ENCODE measurements around the gene ZNF670. TPM values are rescaled to one million over a fixed set of nuclear protein-coding genes. Genes with fewer than 3 reads are reported as not detected.
"Not testable (repeated sequence)": the region's sequence is repeated elsewhere in the genome, so short reads cannot be mapped to it uniquely, and the experiment has no call there.

Gene ZNF670
- 3.8 TPM for polyA plus RNA-seq (2012; ENCODE audit: insufficient read depth, insufficient read length, low read depth)

GRCh38 chr1:247078258-247079140, at the start of gene ZNF670:
Gene ZNF670 (minus strand): TSS chr1:247078811. CDS start chr1:247078596, 215 bp downstream.
- Histone ChIP-seq H3K36me3 (no peaks in the 10 kb centered on the region), H3K9me3 (no peaks in the 10 kb centered on the region), H3K4me3 (ENCODE audit: low read depth, low read length) (peak within 1 kb of the TSS; percentile 99), H3K4me1 (no peaks in the 10 kb centered on the region), H3K27me3 (no peaks in the 10 kb centered on the region)
- peak; percentile 98 for DNase-seq
- TF ChIP-seq CTCF (IDR thresholded peaks at IDR 0.05; ENCODE audit: low read depth, low read length), result peak; percentile 44

GRCh38 chr1:247127519-247128282, 49.1 kb upstream of the ZNF670 start:
- H3K4me1 ChIP-seq, DNase-seq, H3K9me3 ChIP-seq, H3K27me3 ChIP-seq: not testable (repeated sequence)
- peaks cover 15% of the 10 kb centered on the region for H3K36me3 ChIP-seq
- peak overlapping the region; percentile 55 for H3K4me3 ChIP-seq (ENCODE audit: low read depth, low read length)

GRCh38 chr1:247126601-247127000, 48.0 kb upstream of the ZNF670 start:
- not testable (repeated sequence) for H3K4me3 ChIP-seq (ENCODE audit: low read depth, low read length); DNase-seq; H3K9me3 ChIP-seq; H3K27me3 ChIP-seq; H3K4me1 ChIP-seq; H3K36me3 ChIP-seq

GRCh38 chr1:247126166-247126565, 47.6 kb upstream of the ZNF670 start:
- not testable (repeated sequence) for H3K4me3 ChIP-seq (ENCODE audit: low read depth, low read length); DNase-seq; H3K36me3 ChIP-seq; H3K4me1 ChIP-seq; H3K27me3 ChIP-seq; H3K9me3 ChIP-seq

- no peak for TF ChIP-seq CTCF (IDR thresholded peaks at IDR 0.05; ENCODE audit: low read depth, low read length)
- H3K4me1 ChIP-seq, result no peaks in the 10 kb centered on the region
- DNase-seq, result no peak
- no peak overlapping the region for H3K4me3 ChIP-seq (ENCODE audit: low read depth, low read length)
- H3K27me3 ChIP-seq, result no peaks in the 10 kb centered on the region
- H3K36me3 ChIP-seq, result no peaks in the 10 kb centered on the region
- H3K9me3 ChIP-seq, result no peaks in the 10 kb centered on the region
Observed at GRCh38 chr1:247121382-247121781, 42.8 kb upstream of the ZNF670 start.

- H3K4me1 ChIP-seq; H3K27me3 ChIP-seq; H3K36me3 ChIP-seq; H3K9me3 ChIP-seq; DNase-seq; H3K4me3 ChIP-seq (ENCODE audit: low read depth, low read length): not testable (repeated sequence)
Observed at GRCh38 chr1:247120408-247120668, 41.7 kb upstream of the ZNF670 start.

- no peak for DNase-seq
- Histone ChIP-seq H3K9me3 (no peaks in the 10 kb centered on the region; the same call in 1 of the 2 replicates), H3K27me3 (no peaks in the 10 kb centered on the region), H3K4me1 (no peaks in the 10 kb centered on the region), H3K36me3 (no peaks in the 10 kb centered on the region), H3K4me3 (ENCODE audit: low read depth, low read length) (no peak overlapping the region)
- TF ChIP-seq CTCF (IDR thresholded peaks at IDR 0.05; ENCODE audit: low read depth, low read length), result no peak
Observed at GRCh38 chr1:247119600-247120407, 41.2 kb upstream of the ZNF670 start.

Measured in BE2C (cell line).